HG03196 (cell line): ENCODE data around the gene OPCML.

Experiments used
- ATAC-seq: cut with Tn5 transposase; IDR thresholded peaks from one replicate; pipeline ENCODE4 v1.9.1; 2021; ENCODE audit not compliant: unreplicated experiment

OPCML gene

GRCh38 chr11:132910011-132910760, 622.1 kb downstream of the OPCML start:
- no peak for ATAC-seq

- ATAC-seq, result no peak
Measured at GRCh38 chr11:132909021-132909606, 623.2 kb downstream of the OPCML start.

- ATAC-seq, result no peak
Measured at GRCh38 chr11:132908414-132908810, 623.9 kb downstream of the OPCML start.

GRCh38 chr11:132907651-132908413, 624.5 kb downstream of the OPCML start:
- ATAC-seq, result no peak

- no peak for ATAC-seq
Measured at GRCh38 chr11:132904607-132905006, 627.7 kb downstream of the OPCML start.

- no peak for ATAC-seq
Measured at GRCh38 chr11:132904091-132904490, 628.2 kb downstream of the OPCML start.

- ATAC-seq, result no peak
Measured at GRCh38 chr11:132901638-132902471, 630.4 kb downstream of the OPCML start.

- no peak for ATAC-seq
Measured at GRCh38 chr11:132898676-132899075, 633.6 kb downstream of the OPCML start.

GRCh38 chr11:132898021-132898420, 634.3 kb downstream of the OPCML start:
- ATAC-seq, result no peak

GRCh38 chr11:132895340-132895739, 637.0 kb downstream of the OPCML start:
- ATAC-seq, result no peak

- no peak for ATAC-seq
Measured at GRCh38 chr11:132894606-132895005, 637.7 kb downstream of the OPCML start.

- no peak for ATAC-seq
Measured at GRCh38 chr11:132892876-132893275, 639.4 kb downstream of the OPCML start.

- ATAC-seq, result no peak
Measured at GRCh38 chr11:132888226-132888625, 644.1 kb downstream of the OPCML start.

GRCh38 chr11:132886335-132886734, 646.0 kb downstream of the OPCML start:
- ATAC-seq, result no peak

- no peak for ATAC-seq
Measured at GRCh38 chr11:132883241-132883640, 649.1 kb downstream of the OPCML start.

GRCh38 chr11:132881622-132882021, 650.7 kb downstream of the OPCML start:
- ATAC-seq, result no peak

- no peak for ATAC-seq
Measured at GRCh38 chr11:132878111-132878510, 654.2 kb downstream of the OPCML start.

GRCh38 chr11:132876705-132877104, 655.6 kb downstream of the OPCML start:
- ATAC-seq, result no peak

GRCh38 chr11:132876239-132876638, 656.1 kb downstream of the OPCML start:
- ATAC-seq, result no peak

GRCh38 chr11:132874638-132875037, 657.7 kb downstream of the OPCML start:
- ATAC-seq, result no peak

- ATAC-seq, result no peak
Measured at GRCh38 chr11:132873841-132874240, 658.5 kb downstream of the OPCML start.
